KBM-7 (cell line): ENCODE measurements around the gene MYO1F.
"Not testable (repeated sequence)": the region's sequence is repeated elsewhere in the genome, so short reads cannot be mapped to it uniquely, and the experiment has no call there.

ENCODE experiments used
- DNase-seq: peaks from one replicate; pipeline ENCODE4 v3.0.0-alpha.2; 2015
- in situ Hi-C: fragments of 300-500 bp; cut with MboI; formaldehyde crosslinking; loops from 2 replicates; pipeline ENCODE4 v1.14.3; 2020; ENCODE audit warnings: low sequenced_read_pairs, low pct_unique_long_range_greater_than_20kb, mixed read lengths

MYO1F gene

DNA sequence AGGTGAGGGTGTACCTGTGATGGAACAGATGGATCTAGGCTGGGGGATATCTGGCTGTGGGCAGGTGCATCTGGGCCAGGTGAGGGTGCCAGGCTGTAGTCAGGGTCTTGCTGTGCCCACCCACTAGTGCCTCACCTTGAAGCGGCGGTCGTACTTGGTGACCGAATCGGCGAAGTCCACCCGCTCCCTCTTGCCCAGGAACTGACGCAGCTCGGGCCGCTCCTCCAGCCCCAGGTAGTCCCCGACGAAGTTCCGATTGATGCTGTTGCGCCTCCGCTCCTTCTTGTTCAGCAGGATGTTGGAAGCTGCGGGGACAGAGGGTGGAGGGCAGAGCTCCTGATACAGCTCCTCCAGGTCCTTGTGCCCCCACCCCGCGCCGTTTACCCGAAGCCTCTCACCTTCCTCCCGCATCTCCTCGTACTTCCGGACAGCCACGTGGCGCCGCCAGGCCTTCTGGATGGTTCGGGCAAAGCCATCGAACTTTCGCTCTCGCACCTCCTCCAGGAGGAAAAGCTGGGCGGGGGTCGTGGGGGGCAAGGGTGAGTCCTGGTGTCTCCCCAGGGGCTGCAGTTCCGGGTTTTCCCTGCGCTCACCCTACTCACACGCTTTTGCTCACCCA is 47.1 kb downstream of the MYO1F start:
- in situ Hi-C loops, result no loop called here
- DNase-seq, result no peak

GRCh38 chr19:8529369-8530006 is 47.8 kb downstream of the MYO1F start:
- no peak for DNase-seq
- in situ Hi-C loops, result no loop called here

GRCh38 chr19:8528500-8528899 is 48.7 kb downstream of the MYO1F start:
- DNase-seq, result no peak
- in situ Hi-C loops, result no loop called here

GRCh38 chr19:8526345-8527091 is 50.7 kb downstream of the MYO1F start:
- in situ Hi-C loops, result no loop called here
- no peak for DNase-seq

DNA sequence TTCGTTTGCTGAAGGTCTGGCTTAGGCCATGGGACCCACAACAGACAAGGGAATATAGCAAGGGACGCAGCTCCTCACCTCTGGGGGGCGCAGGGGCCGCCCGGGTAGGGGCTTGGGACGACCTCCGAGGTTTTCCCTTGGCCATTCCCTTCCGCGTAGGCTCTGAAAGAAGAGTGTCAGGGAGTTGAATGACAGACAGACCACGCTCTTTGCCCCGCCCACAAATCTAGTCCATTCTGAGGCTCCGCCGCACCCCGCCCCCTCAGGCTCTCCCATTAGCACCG is 51.9 kb downstream of the MYO1F start:
- in situ Hi-C loops, result no loop called here

GRCh38 chr19:8519388-8519787 is 57.9 kb downstream of the MYO1F start:
- in situ Hi-C loops, result no loop called here

More for the DNA sequence above, 51.9 kb downstream of the MYO1F start:
- DNase-seq, result no peak

GRCh38 chr19:8518536-8518935 is 58.7 kb downstream of the MYO1F start:
- no peak for DNase-seq
- in situ Hi-C loops, result no loop called here

More at GRCh38 chr19:8519388-8519787, 57.9 kb downstream of the MYO1F start:
- no peak for DNase-seq

DNA sequence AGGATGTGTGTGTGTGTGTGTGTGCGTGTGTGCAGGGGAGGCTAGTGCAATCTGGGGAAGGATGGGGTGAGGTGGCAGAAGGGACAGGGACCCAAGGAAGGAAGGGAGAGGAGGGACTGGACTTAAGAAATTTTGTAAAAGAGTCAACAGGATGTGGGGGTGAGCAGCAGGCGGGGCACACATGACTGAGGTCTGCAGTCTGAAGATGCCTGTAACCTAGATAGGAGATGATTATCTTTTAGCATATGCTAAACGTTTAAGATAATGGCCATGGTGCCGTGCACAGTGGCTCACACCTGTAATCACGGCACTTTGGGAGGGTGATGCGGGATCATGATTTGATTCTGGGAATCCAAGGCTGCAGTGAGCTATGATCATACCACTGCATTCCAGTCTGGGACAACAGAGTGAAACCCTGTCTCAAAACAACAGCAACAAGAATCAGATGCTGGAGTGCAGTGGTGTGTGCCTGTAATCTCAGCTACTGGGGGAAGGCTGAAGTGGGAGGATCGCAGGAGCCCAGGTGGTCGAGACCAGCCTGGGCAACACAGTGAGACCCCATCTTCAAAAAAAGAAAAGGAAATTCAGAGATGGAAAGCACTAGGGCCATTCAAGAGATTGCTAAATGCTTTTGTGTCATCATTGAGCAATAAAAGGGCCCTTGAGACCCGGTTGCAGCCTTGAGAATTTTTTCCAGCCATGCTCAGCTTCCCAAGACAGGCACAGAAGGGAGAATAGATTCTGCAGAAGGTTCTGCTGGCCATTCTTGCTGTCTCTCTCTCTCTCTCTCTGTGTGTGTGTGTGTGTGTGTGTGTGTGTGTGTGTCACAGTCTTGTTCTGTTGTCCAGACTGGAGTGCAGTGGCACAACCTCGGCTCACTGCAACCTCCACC is 59.4 kb downstream of the MYO1F start:
- peak; percentile 88 for DNase-seq
- in situ Hi-C loops, result no loop called here

- DNase-seq, result peak; percentile 91
- in situ Hi-C loops, result no loop called here
Observed at GRCh38 chr19:8515317-8515716, 61.9 kb downstream of the MYO1F start.

DNA sequence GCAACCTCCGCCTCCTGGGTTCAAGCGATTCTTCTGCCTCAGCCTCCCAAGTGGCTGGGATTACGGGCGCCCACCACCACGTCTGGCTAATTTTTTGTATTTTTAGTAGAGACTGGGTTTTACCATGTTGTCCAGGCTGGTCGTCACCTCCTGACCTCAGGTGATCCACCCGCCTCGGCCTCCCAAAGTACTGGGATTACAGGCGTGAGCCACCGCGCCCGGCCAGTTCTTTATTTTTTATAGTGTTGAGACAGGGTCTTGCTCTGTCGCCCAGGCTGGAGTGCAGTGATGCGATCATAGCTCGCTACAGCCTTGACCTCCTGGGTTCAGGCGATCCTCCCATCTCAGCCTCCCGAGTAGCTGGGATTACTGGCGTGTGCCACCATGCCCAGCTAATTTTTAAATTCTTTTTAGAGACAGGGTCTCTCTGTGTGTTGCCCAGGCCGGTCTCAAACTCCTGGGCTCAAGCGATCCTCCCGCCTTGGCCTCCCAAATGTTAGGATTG is 62.7 kb downstream of the MYO1F start:
- DNase-seq, in situ Hi-C loops: not testable (repeated sequence)

DNA sequence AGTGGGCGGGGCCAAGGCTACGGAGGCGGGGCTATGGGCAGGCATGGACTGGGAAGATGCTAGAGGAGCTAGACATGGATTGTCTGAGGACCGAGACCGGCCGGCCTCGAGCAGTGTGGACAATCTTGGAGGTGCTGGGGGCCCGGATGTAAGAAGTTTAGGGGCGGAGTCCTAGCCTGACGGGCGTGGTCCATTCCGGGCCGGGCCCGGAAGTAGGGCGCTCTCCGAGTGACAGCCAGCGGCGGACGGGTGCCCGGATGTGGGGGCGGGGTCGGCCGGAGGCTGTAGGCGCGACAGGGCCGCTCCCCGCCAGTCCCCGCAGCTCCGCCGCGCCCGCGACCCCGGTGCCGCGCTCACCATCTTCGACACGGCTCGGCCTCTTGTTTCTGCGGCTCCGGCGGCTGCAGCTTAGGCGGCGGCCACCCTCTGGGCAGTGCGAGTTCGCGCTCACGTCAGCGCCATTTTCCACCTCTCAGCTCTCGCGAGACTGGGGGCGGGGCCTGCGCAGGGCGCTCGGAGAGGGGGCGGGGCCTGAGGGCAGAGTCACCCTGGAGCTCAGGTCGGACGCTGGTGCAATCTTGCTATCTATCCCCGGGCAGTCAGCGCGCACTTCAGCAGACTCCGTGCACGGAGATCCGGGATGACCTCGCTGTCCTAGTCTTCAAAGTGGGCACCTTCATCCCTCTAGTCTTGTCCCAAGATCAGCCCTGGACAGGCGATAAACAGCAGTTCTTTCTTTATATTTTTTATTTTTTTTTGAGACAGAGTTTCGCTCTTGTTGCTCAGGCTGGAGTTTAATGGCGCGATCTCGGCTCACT is 63.3 kb downstream of the MYO1F start, which contains the start of gene ZNF414:
Gene ZNF414, minus strand, starts transcription at position 481 of the 818 bp plus-strand sequence. Its CDS starts 121 bp downstream, at position 360.
- in situ Hi-C loops, result no loop called here
- peak; percentile 96 for DNase-seq

DNA sequence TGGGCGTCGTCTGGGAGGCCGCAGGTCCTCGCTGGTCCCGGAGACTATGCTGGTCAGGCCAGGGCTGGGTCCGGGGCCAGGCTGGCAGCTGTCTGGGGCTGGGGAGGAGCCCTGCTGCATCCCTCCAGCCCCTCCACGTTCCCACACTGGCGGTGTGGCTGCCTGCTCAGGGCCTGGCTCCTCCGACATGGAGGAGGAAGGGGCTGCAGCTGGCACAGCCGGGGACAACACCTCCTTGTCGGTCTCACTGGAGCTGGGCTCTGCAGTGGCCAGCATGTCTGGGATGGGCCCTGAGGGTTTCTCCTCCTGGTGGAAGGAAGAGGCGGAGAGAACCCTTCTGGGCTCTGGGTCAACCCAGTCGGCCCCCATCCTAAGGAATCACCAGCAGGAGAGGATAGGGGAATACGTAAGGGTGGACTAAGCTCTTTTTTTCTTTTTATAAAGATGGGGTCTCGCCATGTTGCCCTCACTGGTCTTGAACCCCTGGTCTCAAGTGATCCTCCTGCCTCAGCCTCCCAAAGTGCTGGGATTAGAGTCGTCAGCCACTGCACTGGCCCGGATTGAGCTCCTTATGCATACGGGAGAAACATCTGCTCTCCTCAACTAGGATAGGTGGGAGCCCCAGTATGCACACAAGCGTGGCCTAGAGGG is 64.1 kb downstream of the MYO1F start:
- in situ Hi-C loops, result no loop called here
- DNase-seq, result no peak

DNA sequence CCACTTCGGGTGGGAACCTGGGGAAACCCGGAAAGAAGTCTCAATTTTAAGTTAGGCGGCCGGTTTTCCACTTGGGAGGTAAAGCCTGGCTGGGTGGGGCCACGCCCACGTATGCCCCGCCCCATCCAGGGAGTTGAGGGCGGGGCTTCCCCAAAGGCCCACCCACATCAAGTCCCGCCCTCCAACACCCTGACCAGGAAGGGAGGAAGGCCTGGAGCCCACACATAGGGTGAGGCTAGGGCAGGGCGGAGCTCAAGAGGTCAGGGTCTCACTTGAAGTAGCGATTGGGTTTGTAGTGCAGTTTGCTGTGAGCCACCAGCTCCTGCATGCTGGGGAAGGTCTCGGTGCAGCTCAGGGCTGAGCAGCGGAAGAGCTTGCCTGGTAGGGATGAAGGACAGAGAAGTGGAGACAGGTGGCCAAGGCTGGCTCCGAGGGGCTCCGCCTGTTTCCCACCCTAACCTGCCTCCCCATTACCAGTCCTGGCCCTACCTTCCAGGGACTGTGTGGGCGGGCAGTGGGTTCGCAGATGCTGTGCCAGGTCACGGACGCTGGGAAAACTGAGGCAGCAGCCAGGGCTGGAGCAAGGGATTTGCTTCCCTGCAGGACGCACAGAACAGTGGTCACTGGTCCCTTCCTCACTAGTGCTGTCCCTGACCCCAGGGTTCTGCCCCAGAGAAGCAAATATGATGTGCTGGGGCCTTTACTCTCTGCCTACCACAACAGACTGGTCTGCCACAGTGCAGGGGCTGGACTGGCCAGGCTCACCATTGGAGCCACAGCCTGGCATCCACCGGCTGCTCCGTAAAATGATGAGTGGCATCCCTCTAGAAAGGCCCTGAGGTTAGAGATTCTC is 64.9 kb downstream of the MYO1F start:
- peak; percentile 66 for DNase-seq

DNA sequence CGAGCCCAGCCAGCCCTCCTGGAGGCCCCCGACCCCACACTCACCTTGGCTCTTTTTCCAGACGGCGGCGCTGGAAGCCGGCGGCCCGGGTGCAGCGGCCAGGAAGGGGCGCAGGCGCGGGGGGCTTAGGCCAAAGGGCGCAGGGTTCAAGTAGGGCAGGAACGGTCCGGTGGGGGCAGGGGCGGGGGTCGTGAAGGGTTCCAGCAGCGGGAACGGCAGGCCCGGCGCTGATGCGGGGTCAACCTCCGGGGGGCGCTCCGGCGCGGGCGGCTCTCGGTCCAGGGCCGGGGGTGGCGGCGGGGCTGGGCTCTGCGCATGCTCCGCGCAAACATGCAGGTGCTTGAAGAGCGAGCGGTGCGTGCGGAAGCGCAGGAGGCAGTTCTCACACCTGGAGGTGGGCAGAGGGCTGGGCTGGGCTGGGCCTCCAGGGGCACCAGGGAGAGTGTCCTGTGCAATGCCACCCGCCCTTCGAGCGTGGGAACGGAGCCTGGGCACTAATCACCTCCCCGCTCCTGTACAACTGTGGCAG is 65.6 kb downstream of the MYO1F start:
- in situ Hi-C loops, result no loop called here
- no peak for DNase-seq

More for the DNA sequence above, 64.9 kb downstream of the MYO1F start:
- in situ Hi-C loops, result no loop called here

DNA sequence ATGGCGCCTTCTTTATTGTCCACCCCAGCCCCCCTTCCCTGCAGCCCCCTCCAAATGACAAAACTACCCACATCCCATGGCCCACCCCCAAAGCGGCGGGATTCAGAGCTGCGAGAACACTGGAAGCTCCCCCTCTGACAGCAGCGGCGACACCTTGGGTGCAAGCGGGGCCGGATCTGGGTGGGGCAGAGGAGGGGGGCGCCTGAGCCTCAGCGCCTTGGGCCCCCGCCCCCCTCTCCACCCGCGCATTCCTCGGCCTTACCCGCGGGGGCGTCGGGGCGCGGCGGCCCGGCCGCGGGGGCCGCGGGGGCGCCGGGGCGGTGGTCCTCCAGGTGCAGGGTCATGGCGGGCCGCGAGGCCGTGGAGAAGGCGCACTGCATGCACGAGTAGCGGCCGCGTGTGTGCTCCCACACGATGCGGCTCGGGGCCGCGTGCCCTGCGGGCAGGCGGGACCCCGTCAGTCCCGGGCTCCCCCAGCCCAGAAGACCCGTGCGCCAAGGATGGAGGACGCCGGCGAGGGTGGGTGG is 66.6 kb downstream of the MYO1F start:
- in situ Hi-C loops, result no loop called here

DNA sequence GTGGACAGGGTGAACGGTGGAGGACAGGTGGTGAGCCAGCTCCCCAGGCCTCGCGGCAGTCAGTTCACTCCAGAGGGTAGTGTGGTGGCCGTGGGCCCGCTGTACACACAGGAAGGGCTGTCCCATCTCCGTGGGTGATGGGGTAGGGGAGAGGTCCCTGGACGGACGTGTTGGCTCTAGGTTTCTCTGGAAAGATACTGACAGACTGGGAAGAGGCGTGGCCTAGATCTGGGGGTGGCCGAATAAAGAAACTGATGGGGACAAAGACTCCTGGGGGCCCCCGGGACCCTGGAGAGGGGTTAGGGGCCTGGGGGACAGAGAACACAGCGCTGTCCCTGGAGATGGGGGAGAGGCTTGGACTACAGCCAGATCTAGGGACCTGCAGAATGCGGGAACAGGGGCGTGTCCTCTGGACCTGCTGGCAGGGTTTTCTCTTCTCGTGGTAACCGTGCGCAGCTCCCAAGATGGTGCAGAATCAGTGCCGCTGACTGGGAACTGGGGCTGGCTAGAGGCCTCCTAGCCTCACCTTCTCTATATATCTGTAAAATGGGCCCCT is 70.8 kb downstream of the MYO1F start:
- no peak for DNase-seq
- in situ Hi-C loops, result no loop called here

More for the DNA sequence above, 66.6 kb downstream of the MYO1F start:
- no peak for DNase-seq
